Measurements from ENCODE around the gene LAD1.

LAD1 gene

DNA sequence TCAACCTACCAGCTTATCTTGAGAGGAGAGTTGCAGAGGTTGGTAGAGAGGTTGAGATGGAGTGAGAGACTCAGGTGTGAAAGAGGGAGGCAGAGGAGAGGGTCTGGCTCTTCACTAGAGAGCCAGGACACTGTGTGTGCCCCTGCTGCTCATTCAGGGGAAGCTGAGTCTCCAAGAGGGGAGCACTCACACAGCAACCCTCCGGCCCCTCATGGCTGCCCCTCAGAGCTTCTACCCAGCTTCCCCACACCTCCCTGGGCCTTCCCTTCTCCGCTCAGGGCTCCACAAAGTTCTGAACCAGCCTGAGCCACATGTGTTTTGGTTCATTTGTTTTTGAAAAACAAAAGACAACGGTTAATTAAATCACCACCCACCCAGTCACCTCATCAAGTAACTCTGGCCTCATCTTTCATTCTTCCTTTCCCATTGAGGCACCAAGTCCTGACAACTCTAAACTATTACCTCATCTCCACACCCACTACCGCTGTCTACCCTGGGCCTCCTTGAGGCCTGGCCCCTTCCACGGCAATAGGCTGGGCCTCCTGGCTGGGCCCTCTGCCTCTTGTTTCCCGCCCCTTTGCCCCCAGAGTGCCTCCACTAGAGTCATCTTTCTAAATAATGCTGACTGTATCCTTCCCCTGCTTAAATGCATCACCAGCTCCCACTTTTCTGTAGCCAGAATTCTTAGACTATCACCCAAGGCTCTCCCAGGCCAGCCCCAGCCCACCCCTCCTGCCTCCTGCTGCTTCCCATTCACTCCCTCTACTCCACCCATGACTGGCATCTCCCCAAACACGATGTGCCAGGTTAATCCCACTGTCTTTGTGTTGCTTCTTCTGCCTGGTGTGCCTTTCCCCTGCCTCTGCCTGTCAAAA, 54.7 kb downstream of the LAD1 start:
- DNase-seq = no peak

DNA sequence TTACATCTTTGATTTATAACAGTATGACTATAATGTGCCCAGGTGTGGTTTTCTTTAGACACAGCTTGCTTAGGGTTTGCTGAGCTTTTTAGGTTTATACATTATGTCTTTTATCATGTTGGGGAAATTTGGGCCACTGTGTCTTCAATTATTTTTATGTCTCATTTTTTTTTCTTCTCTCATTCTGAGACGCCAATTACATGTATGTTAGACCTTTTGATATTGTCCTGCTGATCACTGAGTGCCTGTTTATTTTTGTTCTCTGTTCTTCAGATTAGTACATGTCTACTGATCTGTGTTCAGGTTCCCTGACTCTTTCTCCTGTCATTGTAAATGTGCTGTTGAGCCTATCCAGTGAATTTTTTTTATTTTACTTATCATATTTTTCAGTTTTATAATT, 57.7 kb downstream of the LAD1 start:
- DNase-seq = no peak

DNA sequence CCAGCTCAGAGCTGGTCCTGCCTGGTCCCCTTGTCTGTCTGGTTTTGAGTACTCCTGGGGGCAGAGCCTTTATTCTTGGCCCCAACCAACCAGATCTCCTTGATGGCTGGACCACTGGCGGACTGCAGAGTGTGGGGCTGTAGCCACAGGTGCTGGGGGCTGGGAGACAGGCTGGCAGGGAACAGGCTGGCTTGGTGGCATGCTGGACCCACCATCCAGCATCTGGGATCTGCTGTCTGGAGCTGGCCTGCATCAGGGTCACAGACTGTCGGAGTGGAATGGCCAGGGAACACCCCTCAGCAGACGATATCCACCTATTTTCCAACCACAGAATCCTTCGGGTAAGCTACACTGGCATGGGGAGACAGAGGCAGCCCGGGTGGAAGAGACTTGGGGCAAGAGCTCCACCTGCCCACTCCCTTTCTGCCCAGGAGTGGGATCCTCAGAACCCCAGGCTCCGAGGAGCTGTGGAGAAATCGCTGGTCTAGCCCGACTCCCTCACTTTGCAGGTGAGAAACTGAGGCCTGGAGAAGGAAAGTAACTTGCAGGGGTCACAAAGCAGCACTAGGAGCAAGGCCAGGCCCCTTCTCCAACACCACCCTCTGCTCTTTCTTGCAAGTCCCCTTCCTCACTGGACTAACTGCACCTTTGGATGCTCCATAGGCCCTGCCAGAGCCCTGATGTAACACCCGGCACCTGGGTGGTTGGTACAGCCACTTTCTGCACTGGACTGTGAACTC, 62.2 kb downstream of the LAD1 start:
- DNase-seq = no peak

DNA sequence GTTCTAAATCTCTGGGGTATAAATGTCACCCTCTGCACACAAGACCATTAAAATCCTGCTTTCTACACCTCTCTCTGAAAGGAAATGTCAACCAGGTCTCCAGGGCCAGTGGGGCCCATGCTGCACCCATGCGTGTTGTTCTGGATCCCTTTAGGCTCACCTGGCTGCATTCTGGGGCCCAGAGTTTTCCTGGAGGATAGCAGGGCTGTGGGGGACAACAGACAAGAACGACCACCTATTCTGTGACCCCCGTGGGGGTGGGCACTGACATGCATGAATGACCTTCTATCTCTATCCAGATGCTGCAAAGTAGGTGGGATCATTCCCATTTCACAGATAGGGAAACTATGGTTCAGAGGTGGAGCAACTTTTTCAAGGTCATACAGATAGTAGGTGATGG, 63.2 kb downstream of the LAD1 start:
- no peak for DNase-seq

DNA sequence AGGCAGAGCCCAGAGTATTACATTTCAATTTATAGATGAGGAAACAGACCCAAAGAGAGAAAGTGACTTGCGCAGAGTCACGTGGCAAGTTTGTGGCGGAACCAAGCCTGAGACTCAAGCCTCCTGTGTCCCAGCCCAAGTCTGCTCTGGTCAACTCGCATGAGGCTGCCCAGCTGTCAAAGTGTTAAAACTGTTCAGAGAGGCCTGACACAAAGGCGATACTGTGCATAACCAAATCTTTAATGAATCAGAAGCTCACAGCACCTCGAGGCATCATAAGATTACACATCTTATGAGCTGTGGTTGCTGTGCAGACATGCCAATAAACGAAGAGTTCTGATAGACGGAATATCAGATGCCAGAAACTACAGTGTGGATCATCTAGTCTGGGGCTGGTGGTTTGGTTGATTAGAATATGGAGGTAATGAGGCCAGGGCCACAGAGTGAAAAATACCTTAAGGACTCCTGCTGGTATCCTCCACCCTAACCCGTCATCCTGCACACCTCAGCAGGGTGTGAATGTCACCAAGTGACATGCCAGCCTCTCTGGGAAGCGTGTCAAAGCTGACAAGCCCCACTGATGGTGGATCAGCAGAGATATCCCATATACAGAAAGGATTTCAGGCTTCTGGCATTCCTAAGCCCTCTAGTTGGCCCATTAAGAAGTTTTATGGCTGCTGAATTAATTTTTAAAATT, 63.8 kb downstream of the LAD1 start:
- no peak for DNase-seq

DNA sequence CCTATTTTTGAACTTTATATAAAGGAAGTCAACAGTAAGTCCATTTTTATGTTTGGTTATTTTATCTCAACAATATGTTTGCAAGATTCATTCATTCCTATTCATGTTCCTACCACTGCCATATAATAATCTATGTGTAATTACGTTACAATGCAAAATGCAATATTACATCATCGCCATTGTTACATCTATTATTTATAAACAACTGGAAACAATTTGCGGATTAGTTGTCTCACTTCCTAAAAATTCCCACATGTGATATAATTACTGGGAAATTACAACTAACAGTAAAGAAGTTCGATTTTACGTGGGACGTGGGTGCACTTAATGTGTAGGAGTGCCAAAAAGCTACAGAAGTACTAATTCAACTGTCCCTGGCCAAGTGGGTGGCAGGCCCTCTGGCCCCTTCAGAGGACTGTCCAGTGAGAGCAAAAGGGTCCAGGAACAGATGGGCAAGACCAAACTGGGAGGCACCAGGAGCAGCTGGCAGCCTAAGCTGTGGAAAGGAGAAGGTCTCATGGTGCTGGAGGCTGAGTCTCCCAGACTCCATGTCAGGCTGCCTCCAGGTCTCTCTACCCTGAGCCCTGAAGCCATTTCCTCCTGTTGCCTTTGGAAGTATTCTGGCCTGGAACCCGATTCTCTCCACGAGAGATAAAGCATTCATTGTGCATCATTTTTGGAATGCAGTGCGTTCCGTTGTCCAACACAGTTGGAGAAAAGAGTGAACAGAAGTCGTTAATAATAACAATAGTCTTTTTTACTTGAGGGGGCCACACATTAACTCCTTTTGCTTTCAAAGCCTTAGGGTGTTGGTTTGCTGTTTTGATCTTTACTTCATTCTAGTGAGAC, 64.6 kb downstream of the LAD1 start:
- DNase-seq = no peak

DNA sequence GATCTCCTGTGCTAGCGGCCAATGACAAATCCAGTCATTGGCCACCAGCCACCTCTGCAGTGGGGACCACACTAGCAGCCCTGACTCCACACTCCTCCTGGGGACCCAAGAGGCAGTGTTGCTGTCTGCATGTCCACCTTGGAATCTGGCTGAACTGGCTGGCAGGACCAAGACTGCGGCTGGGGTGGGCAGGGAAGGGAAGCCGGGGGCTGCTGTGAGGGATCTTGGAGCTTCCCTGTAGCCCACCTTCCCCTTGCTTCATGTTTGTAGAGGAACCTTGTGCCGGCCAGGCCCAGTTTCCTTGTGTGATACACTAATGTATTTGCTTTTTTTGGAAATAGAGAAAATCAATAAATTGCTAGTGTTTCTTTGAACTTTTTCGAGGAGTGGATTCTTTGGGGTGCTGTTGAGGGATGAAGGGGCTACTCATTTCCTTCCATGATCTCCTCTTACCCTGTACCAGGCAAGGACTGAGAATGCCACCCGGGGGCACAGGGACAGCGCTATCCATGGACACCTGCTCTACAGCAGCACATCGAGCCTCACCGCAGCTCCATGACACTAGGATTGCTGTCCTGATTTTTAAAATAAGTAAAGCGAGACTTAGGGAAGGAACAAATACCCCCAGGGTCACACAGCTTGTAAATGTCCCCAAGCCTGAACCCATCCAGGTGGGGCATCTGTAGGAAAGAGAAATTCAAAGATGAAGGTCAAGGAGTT, 66.3 kb downstream of the LAD1 start:
- DNase-seq = no peak

DNA sequence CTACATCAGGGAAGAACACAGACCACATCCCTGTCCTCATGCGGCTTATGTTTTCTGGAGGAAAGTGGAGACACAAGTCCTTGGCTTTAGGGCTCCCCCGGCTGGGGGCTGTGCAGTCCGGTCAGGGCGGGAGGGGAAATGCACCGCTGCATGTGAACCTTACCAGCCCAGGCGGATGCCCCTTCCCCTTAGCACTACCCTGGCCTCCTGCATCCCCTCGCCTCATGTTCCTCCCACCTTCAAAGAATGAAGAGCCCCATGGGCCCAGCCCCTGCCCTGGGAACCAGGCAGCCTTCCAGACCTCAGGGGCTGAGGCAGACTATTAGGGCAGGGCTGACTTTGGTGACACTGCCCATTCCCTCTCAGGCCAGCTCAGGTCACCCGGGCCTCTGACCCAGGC, 67.1 kb downstream of the LAD1 start:
- DNase-seq = no peak

DNA sequence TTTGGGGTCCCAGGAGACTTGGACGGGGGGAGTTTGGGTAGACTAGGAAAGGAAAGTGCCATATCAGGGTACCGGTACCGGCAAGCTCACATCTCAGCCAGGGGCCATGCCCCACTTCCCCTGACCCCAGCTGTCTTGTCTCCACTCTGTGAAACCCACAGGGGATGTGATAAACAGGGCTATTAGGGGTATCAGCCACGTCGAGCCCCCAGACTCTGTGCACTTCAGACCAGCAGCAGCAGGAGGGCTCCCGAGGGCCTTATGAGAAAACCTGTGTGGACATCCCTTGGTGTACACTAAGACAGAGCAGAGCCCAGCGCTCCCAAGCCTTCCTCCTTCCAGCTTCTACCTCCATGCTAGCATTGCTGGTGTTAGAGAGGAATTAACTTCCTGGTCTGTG, 68.0 kb downstream of the LAD1 start:
- no peak for DNase-seq

Data from DMS79 (cell line).